RPMI7951 (cell line): ENCODE results near the gene USP28. TPM values are rescaled to one million over a fixed set of nuclear protein-coding genes. Genes with fewer than 3 reads are reported as not detected.

ENCODE experiments used
- DNase-seq: peaks from one replicate; pipeline ENCODE4 v3.0.0-alpha.2; 2012; ENCODE audit warnings: low read depth
- total RNA-seq: library from RNA; depleted of rRNA; stranded (reverse); fragments of >200 nt; shearing (Covaris generic); gene quantifications from 2 replicates; pipeline ENCODE4 v1.2.3, GENCODE V29; 2014

The USP28 gene
- total RNA-seq, 1 experiment from 2014 or later, result 44.0 TPM

DNA sequence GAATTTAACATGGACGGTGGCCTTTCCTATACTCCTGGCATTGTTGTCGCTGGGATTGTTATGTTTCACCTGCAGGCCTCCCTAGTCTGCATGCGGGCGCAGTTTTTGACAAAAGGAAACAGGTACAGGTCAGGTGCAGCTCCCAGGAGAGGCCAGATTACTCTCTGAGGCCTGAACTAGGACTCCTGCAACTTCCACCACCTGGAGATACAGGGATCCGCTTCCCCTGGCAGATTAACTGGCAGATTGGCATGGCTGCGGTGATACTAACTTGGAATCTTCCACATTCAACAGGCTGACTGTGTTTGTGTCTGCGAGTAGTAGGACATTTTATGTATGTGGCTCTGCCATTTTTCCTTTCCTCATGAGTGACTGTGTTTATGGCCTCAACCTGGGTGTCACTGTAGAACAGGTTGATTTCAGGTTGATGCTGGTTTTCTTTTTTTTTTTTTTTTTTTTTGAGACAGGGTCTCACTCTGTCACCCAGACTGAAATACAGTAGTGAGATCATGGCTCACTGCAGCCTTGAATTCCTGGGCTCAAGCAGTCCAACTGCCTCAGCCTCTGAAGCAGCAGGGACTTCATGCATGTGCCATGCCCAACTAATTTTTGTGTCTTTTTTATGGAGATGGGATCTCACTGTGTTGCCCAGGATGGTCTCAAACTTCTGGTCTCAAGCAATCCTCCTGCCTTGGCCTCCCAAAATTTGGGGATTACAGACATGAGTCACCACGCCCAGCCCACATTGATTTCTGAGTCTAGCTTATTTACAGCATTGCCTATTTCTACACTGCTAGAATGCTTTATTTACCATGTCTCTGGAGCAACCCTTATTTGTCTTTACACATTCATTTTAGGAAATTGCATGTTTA is 1.7 kb upstream of the USP28 start:
- DNase-seq, result no peak

DNA sequence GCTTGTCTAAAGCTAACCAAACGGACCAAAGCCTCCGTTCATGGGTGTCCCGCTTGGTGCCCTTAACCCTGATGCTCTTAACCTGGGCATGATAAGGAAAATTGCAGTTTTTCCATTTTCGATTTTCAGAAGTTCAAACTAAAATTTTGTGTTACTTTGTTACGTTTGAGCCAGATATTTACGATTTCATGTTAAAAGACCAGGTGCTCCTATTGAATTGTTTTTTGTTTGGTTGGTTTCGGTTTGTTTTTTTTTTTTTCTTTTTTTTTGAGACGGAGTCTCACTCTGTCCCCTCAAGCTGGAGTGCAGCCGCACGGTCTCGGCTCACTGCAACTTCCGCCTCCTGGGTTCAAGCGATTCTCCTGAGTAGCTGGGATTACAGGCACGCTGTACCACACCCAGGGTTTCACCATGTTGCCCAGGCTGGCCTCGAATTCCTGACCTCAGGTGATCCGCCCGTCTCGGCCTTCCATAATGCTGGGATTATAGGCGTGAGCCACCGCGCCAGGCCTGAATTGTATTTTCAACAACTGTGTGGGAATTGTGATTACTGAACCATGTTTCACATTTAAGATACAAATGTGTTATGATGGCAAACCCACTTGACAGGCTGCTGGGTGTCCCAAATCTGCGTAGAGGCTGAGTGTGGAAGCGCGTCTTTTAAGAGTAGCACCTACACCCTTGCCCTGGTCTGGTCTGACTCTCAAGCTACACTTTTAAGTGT is 864 bp upstream of the USP28 start:
- DNase-seq, result no peak

DNA sequence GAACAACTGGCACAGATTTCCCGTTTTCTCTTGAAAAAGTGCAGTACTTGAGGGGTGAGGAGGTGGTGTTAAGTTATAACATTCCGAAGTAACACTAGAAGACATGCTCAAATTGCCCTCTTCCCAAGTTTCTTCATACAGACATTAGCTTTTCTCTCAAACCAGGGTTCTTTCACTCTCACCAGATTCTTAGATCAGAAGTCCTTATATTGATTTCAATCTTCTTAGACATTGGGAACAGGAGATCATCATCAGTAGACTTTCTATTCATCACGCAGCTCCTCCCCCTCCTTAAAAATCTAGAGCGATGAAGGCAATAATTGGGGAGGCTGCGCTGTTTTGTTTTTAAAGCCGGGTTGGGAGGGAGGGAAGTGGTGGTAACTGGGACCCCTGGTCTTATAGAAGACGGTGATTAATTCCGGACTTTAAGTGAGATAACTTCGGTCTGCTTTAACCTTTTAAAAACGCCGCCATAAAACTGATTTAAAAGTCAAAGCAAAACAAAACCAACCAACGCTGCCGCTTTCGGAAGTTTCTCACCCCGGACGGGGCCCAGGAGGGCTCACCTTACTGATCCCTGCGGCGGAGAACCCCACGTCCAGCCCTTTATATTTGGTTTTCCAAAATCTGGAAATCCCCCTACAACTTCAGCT is 665 bp downstream of the USP28 start:
- DNase-seq, result peak; percentile 29

DNA sequence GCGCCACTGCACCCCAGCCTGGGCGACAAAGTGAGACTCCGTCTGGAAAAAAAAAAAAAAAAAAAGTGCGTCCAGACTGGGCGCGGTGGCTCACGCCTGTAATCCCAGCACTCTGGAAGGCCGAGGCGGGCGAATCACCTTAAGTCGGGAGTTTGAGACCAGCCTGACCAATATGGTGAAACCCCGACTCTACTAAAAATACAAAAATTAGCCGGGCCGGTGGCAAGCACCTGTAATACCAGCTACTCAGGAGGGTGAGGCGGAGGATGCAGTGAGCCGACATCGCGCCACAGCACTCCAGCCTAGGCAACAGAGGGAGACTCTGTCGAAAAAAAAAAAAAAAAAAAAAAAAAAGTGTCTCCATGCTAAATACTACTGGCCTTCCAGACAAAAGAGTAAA is 1.3 kb downstream of the USP28 start:
- DNase-seq, result no peak

DNA sequence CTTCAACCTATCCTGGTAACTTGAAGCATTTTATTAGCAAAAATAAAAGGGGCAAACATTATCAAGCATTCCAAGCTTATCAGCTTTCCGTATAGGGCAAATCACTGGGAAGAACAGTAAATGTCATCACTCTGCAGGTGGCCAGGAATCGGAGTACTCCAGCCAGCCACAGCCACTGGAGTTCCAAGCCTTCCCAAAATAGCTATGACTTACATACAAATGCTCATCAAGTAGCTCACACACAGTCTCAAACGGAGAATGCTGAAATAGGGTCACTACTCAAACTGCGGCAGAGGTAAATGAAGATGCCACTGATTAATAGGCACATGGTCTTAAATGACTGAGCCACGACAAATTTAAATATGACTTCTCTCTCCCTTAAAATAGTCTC is 2.1 kb downstream of the USP28 start:
- no peak for DNase-seq

- no peak for DNase-seq
Measured at GRCh38 chr11:113871336-113871735, 4.0 kb downstream of the USP28 start.

DNA sequence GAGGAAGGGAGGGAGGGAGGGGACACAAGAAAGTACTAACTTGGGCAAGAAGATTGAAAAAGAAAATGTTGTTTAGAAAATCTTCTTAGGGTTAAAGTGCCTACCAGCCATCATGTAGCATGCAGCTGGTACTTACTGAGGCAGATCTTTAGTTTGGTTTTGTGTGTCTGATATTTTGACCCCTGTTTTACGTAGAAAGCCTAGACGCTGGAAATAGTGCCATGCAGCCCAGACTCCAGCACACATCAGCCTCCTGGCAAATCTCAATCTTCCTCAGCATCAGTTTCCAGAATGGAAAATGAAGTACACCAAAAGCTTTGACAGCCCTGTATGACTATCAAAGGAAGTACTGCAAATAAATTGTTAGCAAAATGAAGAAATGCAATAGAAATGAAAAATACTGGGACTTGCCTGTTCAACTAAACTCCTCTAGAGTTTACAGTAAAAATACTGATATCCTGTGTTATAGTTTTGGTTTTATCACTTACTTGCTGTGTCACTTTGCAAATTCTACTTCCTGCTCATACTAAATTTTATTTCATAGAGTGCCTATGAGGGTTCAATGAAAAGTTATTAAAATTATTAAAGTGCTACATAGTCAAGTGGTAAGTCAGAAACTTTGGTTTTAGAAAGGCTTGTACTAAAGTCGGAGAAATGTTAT is 7.4 kb downstream of the USP28 start:
- no peak for DNase-seq

DNA sequence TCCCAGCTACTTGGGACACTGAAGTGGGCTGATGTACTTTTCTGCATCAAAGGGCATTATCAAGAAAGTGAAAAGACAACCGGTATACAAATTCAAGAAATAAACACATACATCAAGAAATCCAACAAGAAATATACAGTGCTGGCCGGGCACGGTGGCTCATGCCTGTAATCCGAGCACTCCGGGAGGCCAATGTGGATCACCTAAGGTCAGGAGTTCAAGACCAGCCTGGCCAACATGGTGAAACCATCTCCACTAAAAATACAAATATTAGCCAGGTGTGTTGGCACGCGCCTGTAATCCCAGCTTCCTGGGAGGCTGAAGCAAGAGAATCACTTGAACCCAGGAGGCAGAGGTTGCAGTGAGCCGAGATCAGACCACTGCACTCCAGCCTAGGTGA is 9.5 kb downstream of the USP28 start:
- DNase-seq, result no peak

DNA sequence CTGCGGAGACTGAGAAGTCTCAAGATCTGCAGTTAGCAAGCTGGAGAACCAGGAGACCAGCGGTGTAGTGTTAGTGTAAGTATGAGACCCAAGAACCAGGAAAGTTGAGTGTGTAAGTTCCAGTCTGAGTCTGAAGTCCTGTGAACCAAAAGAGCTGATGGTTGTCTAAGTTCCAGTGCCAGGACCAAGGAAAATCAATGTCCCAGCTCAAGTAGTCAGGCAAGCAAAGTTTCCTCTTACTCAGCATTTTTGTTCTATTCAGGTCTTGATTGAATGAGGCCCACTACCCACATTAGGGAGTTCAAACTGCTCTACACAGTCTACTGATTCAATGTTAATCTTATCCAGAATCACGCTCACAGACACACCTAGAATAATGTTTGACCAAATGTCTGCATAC is 11.0 kb downstream of the USP28 start:
- no peak for DNase-seq

DNA sequence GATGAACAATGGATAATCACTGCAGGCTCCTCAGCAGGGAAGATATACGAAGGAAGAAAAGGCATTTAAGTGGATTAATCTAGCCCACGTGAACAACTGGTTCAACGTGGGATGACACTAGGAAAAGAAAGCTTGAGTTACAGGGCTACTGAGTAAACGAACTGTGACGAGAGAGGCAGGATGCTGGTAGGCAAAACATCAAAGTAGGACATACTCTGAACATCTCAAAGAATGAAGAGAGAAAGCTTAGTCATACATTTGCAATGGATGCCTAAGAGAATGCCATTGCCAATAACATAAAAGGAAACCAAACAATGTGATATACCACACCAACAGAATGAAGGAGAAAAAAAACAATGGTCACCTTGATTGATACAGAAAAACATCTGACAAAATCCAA is 12.9 kb downstream of the USP28 start:
- no peak for DNase-seq

- DNase-seq, result no peak
Measured at GRCh38 chr11:113859665-113860064, 15.7 kb downstream of the USP28 start.

DNA sequence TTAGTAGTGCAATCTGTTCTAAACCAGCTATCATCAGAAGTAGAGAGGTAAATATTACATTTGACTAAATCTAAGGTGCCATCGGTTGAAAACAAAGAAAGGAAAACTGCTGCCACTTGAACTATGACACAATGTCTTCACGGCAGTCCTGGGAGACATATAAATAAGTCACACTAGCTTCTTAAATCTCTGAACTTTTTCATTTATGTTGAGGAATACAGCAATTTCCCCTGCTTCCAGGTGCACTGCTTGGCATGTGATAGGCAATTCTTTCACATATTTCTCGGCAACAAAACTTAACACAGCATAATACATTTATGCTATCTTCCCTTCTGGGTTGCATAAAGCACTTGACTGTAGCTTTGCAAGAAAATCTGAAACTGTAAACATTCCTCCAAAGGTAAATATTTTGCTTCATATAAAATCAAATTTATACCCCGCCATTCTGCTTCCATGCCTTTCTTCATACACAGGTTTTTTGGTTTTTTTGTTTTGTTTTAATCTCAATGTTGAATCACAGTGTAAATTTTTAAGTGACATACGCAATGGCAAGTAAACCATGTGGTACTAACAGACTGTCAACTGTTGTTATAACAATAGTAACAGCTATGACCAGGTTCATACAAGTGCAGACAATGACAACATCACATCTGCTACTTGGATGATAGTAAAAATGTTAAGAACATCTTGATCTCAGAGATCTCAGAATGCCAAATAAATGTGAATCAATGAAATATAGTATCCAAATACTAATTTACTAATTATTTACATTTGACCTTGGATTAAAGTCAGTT is 18.2 kb downstream of the USP28 start:
- DNase-seq, result no peak

DNA sequence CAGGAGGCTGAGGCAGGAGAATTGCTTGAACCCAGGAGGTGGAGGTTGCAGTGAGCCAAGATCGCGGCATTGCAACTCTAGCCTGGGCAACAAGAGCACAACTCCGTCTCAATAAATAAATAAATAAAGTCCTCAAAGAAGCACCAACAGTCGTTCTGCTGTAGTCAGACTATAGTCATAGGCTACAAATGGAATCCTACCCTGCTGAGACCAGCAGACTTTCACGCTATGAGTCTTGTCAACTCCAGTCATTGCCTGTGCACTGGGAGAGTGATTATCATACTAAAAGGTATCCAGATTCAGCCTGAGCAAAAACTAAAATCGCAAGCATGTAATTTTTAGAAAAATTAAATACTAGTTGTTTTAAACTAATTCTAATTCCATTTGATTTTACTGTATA is 19.6 kb downstream of the USP28 start:
- no peak for DNase-seq

GRCh38 chr11:113850188-113850587 is 25.2 kb downstream of the USP28 start:
- DNase-seq, result no peak

DNA sequence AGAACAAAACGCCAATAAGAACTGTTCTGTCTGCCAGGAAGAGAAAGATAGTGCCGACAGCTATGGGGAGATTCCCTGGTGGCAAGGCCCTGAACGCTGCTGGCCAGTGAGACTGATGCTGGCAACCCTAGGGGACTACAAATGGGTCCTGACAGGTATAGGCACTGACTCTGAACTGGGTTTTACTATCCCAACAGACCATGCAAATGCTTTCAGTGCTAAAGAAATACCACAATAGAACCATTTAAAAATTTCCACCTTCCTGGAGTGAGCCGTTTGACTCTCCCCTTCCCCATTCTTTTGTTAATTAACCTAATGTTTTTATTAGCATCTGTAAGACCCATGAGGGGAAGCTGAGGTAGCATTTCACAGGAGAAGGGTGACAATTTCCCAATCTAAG is 25.7 kb downstream of the USP28 start:
- DNase-seq, result no peak

GRCh38 chr11:113847580-113847979 is 27.8 kb downstream of the USP28 start:
- no peak for DNase-seq

GRCh38 chr11:113847111-113847510 is 28.3 kb downstream of the USP28 start:
- DNase-seq, result no peak

- no peak for DNase-seq
Measured at GRCh38 chr11:113841691-113842090, 33.7 kb downstream of the USP28 start.

DNA sequence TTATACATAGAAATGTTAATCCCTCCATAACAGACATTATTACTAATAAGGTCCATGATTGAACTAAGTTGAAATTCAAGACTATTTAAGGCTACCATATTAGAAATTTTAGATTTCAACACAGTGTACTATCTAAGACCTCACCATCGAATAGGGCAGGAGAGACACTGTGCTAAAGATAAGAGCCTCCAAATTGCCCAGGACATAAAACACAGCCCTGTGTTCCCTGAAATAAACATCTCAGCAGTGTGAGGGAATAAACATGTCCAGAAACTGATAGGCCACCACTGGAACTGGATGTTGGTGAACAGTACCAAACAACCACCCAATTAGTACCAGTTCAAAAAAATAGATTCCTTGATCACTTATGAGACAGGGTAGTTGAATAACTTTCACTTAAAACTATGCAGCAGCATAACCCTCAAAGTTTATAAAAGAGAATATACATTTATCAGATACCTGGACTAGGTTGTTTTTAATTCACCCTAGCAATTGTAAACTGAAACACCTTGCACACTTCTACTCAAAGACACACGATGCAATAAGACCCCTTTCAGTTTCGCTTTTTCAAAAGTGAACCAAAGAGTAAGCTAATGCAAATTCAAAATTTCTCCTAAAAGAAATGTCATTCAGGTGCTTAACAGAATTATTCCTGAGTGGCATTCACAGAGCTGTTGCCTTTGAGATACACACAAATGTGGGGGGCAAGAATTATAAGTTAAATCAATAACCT is 34.3 kb downstream of the USP28 start:
- no peak for DNase-seq

- DNase-seq, result no peak
Measured at GRCh38 chr11:113839842-113840241, 35.5 kb downstream of the USP28 start.

- no peak for DNase-seq
Measured at GRCh38 chr11:113838005-113838404, 37.4 kb downstream of the USP28 start.
